ENCODE results near the gene CFAP54.

GRCh38 chr12:96866801-96867590 is 377.6 kb downstream of the CFAP54 start:
- TF ChIP-seq CTCF (IDR thresholded peaks at IDR 0.05) (no peak), POLR2AphosphoS5 (IDR thresholded peaks at IDR 0.05; ENCODE audit: low read depth, low read length) (no peak), REST (IDR thresholded peaks at IDR 0.05; ENCODE audit: low read depth, low read length) (no peak)
